GM12864 (cell line): Measurements from ENCODE around the gene GPR149.

Source experiments
- DNase-seq: peaks from one replicate; pipeline ENCODE4 v3.0.0-alpha.2; 2011; ENCODE audit warnings: low read depth
- H3K4me3 ChIP-seq: 2 replicates; pipeline ENCODE4 v1.5.1; 2011; ENCODE audit warnings: mild to moderate bottlenecking, low read depth, low read length, control low read depth
- TF ChIP-seq, protein P1 (sequence below): IDR thresholded peaks from 2 replicates; pipeline ENCODE4 v1.5.1; 2011; ENCODE audit warnings: low read depth, mild to moderate bottlenecking, moderate library complexity, low read length, control low read depth, inconsistent platforms; ENCODE audit errors: missing control alignments

GPR149 gene

GRCh38 chr3:154345422-154346122 is 84.4 kb downstream of the GPR149 start:
- DNase-seq, result no peak
- TF ChIP-seq, protein P1, sequence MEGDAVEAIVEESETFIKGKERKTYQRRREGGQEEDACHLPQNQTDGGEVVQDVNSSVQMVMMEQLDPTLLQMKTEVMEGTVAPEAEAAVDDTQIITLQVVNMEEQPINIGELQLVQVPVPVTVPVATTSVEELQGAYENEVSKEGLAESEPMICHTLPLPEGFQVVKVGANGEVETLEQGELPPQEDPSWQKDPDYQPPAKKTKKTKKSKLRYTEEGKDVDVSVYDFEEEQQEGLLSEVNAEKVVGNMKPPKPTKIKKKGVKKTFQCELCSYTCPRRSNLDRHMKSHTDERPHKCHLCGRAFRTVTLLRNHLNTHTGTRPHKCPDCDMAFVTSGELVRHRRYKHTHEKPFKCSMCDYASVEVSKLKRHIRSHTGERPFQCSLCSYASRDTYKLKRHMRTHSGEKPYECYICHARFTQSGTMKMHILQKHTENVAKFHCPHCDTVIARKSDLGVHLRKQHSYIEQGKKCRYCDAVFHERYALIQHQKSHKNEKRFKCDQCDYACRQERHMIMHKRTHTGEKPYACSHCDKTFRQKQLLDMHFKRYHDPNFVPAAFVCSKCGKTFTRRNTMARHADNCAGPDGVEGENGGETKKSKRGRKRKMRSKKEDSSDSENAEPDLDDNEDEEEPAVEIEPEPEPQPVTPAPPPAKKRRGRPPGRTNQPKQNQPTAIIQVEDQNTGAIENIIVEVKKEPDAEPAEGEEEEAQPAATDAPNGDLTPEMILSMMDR, result no peak

GRCh38 chr3:154338570-154338969 is 91.4 kb downstream of the GPR149 start:
- DNase-seq, result no peak
- H3K4me3 ChIP-seq, result no peak overlapping the region
- TF ChIP-seq, protein P1, result no peak

More at GRCh38 chr3:154345422-154346122, 84.4 kb downstream of the GPR149 start:
- H3K4me3 ChIP-seq, result no peak overlapping the region

DNA sequence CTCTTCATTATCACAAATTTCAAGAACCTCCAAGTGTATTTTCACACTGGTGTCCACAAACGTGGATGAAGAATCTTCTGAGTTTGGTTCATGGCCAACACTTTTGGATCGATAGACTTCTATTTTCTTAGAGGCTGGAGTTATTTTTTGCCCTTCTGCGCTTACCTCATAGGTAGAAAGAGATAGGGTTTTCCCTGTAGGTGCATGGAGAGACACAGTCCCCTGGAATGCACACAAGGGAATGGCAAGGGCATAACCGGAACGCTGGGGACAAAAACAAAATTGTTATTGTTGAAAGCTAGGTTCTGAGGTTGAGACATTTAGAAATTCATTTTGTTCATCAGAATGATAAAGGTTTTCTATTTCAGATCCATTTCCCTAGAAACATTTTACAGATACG is 92.0 kb downstream of the GPR149 start:
- no peak for DNase-seq
- TF ChIP-seq, protein P1, result no peak
- H3K4me3 ChIP-seq, result no peak overlapping the region

- DNase-seq, result no peak
- TF ChIP-seq, protein P1, result peak; percentile 23
- H3K4me3 ChIP-seq, result no peak overlapping the region
Observed at GRCh38 chr3:154334973-154335420, 95.0 kb downstream of the GPR149 start.

- no peak overlapping the region for H3K4me3 ChIP-seq
- no peak for DNase-seq
- TF ChIP-seq, protein P1, result no peak
Observed at GRCh38 chr3:154327871-154328270, 102.1 kb downstream of the GPR149 start.

- TF ChIP-seq, protein P1, result no peak
- no peak overlapping the region; the same call in 1 of the 2 replicates for H3K4me3 ChIP-seq
- DNase-seq, result no peak
Observed at GRCh38 chr3:154324919-154325318, 105.1 kb downstream of the GPR149 start.
